ENCODE data around the gene PGC. TPM values are rescaled to one million over a fixed set of nuclear protein-coding genes. Genes with fewer than 3 reads are reported as not detected.

The PGC gene
- total RNA-seq, 1 experiment from 2014 or later, result not detected

DNA sequence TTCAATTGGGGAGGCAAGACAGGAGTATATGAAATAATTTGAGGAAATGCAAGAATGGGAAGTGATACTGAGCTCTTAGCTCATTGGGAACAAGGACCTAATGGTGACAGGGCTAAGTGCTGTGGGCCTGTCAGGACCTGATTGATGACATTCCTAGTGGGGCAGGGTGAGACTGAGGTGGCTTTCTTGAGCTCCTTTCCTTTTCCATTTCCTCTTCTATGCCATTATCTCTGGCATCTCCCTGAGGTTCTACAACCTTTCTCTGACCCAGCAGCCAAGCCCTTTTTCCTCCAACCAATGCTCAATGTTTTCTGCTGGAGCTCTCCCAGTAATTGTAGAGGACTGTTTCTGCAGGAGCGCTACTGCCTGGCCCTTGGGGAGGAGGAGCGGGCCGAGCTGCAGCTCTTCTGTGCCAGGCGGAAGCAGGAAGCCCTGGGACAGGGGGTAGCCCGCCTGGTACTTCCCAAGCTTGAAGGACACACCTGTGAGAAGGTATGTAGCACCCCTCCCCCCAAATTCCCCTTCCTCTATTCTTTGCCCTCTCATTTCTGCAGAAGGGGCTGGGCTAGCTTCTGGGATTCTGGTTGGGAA is 37.5 kb upstream of the PGC start:
- Histone ChIP-seq H2BK20ac (ENCODE audit: low read depth, low read length, poor library complexity, severe bottlenecking) (no peak overlapping the region), H2AFZ (ENCODE audit: low read length) (no peak overlapping the region), H3K27ac (ENCODE audit: insufficient read length, low read depth, low read length) (no peak overlapping the region), H3T11ph (ENCODE audit: low read length) (no peak overlapping the region), H4K20me1 (ENCODE audit: control insufficient read depth, insufficient read depth, insufficient read length) (no peaks in the 10 kb centered on the region), H2BK15ac (ENCODE audit: low read depth, low read length) (no peak overlapping the region), H2BK12ac (ENCODE audit: insufficient read length, low read depth, low read length) (no peak overlapping the region), H3K18ac (ENCODE audit: insufficient read length, low read depth, low read length) (no peak overlapping the region), H3K4ac (ENCODE audit: low read depth, low read length) (no peak overlapping the region), H3K4me2 (ENCODE audit: insufficient read depth, insufficient read length, low read length) (no peak overlapping the region), H2AK5ac (ENCODE audit: insufficient read length, low read length) (no peak overlapping the region), H3K14ac (ENCODE audit: insufficient read depth, low read length) (no peak overlapping the region), H3K9ac (ENCODE audit: extremely low read depth, insufficient read length, low read length) (no peak overlapping the region), H2BK120ac (ENCODE audit: low read depth, low read length, poor library complexity, severe bottlenecking) (no peak overlapping the region), H3K9me3 (ENCODE audit: control insufficient read depth, low read depth, low read length) (no peaks in the 10 kb centered on the region), H3K23ac (ENCODE audit: insufficient read length, low read depth, low read length) (no peak overlapping the region), H3K4me1 (ENCODE audit: insufficient read depth, low read length) (no peaks in the 10 kb centered on the region), H3K79me1 (ENCODE audit: insufficient read depth, low read depth, low read length, poor library complexity, severe bottlenecking) (no peaks in the 10 kb centered on the region), H4K8ac (replicated peaks; ENCODE audit: insufficient read length, low read depth, low read length) (no peak overlapping the region), H3K23me2 (ENCODE audit: insufficient read length, low read depth, low read length, poor library complexity, severe bottlenecking) (peaks cover 13% of the 10 kb centered on the region), H4K5ac (ENCODE audit: insufficient read length, low read depth, low read length) (no peak overlapping the region), H3K27me3 (ENCODE audit: insufficient read depth, low read length) (peaks cover 17% of the 10 kb centered on the region; the same call in 1 of the 2 replicates), H4K91ac (ENCODE audit: insufficient read length, low read depth, low read length) (no peak overlapping the region), H3K56ac (ENCODE audit: insufficient read length, low read depth, low read length) (no peak overlapping the region), H3K79me2 (ENCODE audit: insufficient read depth, low read length) (peaks cover 2% of the 10 kb centered on the region; the same call in 1 of the 2 replicates), H2BK5ac (ENCODE audit: insufficient read length, low read length) (no peak overlapping the region)
- Mint-ChIP-seq H3K4me3 (peak overlapping the region in 1 of 2 experiments; percentile 63; a peak in 4 of 5 replicates), H3K9me3 (no peaks in the 10 kb centered on the region; a peak in 3 of 5 replicates), H3K4me1 (peaks cover 16 to 24% of the 10 kb centered on the region in 2 experiments), H3K36me3 (ENCODE audit: insufficient read depth in 1 of 3, low read depth in 3 of 3) (peaks cover 7 to 11% (median 9%) of the 10 kb centered on the region in 3 experiments), H3K27ac (no peak overlapping the region), H3K27me3 (ENCODE audit: low read depth) (peaks cover 57% of the 10 kb centered on the region)
- DNase-seq, result no peak
- TF ChIP-seq, protein P1, sequence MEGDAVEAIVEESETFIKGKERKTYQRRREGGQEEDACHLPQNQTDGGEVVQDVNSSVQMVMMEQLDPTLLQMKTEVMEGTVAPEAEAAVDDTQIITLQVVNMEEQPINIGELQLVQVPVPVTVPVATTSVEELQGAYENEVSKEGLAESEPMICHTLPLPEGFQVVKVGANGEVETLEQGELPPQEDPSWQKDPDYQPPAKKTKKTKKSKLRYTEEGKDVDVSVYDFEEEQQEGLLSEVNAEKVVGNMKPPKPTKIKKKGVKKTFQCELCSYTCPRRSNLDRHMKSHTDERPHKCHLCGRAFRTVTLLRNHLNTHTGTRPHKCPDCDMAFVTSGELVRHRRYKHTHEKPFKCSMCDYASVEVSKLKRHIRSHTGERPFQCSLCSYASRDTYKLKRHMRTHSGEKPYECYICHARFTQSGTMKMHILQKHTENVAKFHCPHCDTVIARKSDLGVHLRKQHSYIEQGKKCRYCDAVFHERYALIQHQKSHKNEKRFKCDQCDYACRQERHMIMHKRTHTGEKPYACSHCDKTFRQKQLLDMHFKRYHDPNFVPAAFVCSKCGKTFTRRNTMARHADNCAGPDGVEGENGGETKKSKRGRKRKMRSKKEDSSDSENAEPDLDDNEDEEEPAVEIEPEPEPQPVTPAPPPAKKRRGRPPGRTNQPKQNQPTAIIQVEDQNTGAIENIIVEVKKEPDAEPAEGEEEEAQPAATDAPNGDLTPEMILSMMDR (conservative IDR thresholded peaks at IDR 0.05), result no peak
- WGBS (ENCODE audit: extremely low coverage, insufficient read length, low lambda C conversion rate), result no CpG with 5 or more reads among the region's 5 CpGs

All from H9 (cell line).